ENCODE data around the gene RPTN.

DNA sequence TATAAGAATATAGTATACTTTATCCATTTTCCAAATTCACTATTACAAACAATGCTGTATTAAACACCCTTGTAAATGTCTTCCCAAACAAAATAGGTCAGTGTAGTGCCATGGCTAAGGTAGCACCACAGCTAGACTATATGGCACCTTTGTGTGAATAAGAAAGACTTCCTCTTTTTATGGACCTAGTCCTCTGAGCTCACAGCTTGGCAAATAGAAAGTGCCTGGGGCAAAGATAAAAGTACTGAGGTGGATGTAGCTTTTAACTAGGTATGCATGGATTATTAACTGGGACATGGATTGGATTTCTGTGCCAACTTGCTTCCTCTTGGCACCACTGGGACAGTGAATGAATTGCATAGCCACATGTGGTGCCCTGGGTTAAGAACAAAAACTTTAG is 40.0 kb upstream of the RPTN start:
- TF ChIP-seq RAD21 (IDR thresholded peaks at IDR 0.05; ENCODE audit: low read depth) (no peak), ZNF274 (IDR thresholded peaks at IDR 0.05; ENCODE audit: low read depth, low read length) (no peak), POLR2A (IDR thresholded peaks at IDR 0.05; ENCODE audit: borderline replicate concordance, extremely low read depth, insufficient read depth, insufficient read length) (no peak), POLR2AphosphoS5 (IDR thresholded peaks at IDR 0.05; ENCODE audit: low read depth, low read length) (no peak), CEBPB (IDR thresholded peaks at IDR 0.05; ENCODE audit: low read depth) (no peak), SP1 (IDR thresholded peaks at IDR 0.05; ENCODE audit: low read depth) (no peak)
- TF ChIP-seq, protein P1, sequence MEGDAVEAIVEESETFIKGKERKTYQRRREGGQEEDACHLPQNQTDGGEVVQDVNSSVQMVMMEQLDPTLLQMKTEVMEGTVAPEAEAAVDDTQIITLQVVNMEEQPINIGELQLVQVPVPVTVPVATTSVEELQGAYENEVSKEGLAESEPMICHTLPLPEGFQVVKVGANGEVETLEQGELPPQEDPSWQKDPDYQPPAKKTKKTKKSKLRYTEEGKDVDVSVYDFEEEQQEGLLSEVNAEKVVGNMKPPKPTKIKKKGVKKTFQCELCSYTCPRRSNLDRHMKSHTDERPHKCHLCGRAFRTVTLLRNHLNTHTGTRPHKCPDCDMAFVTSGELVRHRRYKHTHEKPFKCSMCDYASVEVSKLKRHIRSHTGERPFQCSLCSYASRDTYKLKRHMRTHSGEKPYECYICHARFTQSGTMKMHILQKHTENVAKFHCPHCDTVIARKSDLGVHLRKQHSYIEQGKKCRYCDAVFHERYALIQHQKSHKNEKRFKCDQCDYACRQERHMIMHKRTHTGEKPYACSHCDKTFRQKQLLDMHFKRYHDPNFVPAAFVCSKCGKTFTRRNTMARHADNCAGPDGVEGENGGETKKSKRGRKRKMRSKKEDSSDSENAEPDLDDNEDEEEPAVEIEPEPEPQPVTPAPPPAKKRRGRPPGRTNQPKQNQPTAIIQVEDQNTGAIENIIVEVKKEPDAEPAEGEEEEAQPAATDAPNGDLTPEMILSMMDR (IDR thresholded peaks at IDR 0.05 in 2 of 3, conservative IDR thresholded peaks at IDR 0.05 in 1 of 3; ENCODE audit: borderline replicate concordance in 1 of 3, insufficient read depth in 1 of 3, low read depth in 2 of 3, low read length in 2 of 3): no peak
- TF ChIP-seq, protein P2, sequence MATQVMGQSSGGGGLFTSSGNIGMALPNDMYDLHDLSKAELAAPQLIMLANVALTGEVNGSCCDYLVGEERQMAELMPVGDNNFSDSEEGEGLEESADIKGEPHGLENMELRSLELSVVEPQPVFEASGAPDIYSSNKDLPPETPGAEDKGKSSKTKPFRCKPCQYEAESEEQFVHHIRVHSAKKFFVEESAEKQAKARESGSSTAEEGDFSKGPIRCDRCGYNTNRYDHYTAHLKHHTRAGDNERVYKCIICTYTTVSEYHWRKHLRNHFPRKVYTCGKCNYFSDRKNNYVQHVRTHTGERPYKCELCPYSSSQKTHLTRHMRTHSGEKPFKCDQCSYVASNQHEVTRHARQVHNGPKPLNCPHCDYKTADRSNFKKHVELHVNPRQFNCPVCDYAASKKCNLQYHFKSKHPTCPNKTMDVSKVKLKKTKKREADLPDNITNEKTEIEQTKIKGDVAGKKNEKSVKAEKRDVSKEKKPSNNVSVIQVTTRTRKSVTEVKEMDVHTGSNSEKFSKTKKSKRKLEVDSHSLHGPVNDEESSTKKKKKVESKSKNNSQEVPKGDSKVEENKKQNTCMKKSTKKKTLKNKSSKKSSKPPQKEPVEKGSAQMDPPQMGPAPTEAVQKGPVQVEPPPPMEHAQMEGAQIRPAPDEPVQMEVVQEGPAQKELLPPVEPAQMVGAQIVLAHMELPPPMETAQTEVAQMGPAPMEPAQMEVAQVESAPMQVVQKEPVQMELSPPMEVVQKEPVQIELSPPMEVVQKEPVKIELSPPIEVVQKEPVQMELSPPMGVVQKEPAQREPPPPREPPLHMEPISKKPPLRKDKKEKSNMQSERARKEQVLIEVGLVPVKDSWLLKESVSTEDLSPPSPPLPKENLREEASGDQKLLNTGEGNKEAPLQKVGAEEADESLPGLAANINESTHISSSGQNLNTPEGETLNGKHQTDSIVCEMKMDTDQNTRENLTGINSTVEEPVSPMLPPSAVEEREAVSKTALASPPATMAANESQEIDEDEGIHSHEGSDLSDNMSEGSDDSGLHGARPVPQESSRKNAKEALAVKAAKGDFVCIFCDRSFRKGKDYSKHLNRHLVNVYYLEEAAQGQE (IDR thresholded peaks at IDR 0.05; ENCODE audit: low read depth): no peak
